ENCODE measurements around the gene SLC6A13.

GRCh38 chr12:238116-238515 is 24.5 kb downstream of the SLC6A13 start:
- TF ChIP-seq EP300 (IDR thresholded peaks at IDR 0.05) (no peak), POLR2AphosphoS5 (IDR thresholded peaks at IDR 0.05) (no peak), POLR2A (IDR thresholded peaks at IDR 0.05) (no peak), CTCF (IDR thresholded peaks at IDR 0.05) (no peak)
